GM19023 (cell line): ENCODE measurements around the gene SRRM4.

Experiments
- ATAC-seq: cut with Tn5 transposase; IDR thresholded peaks from one replicate; pipeline ENCODE4 v1.9.1; 2021; ENCODE audit warnings: mild to moderate bottlenecking, moderate library complexity; ENCODE audit not compliant: unreplicated experiment

The SRRM4 gene

DNA sequence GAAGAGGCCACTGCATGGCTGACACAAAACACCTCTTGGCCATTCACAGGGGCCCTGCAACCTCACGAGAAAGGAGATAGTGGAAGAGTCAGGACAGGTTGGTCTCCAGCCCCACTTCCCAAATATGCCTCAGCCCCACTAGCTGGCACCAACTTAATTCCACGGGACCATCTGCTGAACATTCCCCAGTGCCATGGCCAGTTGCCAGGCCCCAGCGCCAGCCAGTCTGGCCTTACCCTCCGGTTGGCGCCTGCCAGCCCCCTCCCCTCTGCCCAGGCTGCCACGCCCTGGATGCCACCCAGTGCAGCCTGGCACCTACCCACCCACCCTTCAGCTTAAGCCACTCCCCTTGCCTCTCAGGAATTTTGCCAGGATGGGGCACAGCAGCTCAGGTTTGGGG is 176.2 kb downstream of the SRRM4 start:
- no peak for ATAC-seq

DNA sequence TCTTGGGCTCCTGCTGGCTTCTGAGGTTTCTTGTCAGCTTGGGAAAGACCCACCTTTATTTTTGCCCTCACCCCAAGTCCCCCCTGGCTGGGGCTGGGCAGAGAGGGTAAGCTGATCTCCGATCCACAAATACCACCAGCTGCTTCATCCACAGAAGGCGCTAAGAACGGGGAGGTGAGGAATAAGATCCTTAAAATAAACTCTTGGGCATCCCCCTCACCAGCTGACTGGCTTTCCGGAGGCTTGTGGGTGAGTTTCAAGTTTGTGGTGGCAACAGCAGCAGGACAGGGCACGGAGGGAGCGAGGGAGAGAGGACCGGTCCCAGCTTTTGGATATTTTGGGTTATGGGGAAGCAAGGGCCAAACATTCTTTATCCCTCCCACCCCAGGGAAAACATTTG is 176.6 kb downstream of the SRRM4 start:
- no peak for ATAC-seq

- ATAC-seq = no peak
These were observed 177.1 kb downstream of the SRRM4 start for GRCh38 chr12:119158402-119158801.

GRCh38 chr12:119159844-119160243 is 178.5 kb downstream of the SRRM4 start:
- no peak for ATAC-seq

- ATAC-seq = no peak
These were observed 186.6 kb downstream of the SRRM4 start for GRCh38 chr12:119167902-119168301.

DNA sequence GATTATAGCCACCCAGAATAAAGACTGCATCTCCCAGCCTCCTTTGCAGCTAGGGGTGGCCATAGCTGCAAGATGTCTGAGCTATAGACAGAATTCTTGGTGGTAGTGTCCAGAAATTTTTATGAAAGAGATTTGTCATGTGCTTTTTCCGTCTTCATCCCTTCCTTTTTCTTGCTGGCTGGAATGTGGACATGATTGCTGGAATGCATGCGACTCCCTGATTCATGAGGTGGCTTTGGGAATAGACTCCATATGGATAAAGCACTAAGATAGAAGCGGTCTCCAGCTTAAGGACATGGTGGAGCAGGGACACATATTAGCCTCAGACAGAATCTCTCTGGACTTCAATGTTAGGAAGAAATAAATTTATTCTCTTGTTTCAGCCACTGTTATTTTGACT is 187.4 kb downstream of the SRRM4 start:
- no peak for ATAC-seq

DNA sequence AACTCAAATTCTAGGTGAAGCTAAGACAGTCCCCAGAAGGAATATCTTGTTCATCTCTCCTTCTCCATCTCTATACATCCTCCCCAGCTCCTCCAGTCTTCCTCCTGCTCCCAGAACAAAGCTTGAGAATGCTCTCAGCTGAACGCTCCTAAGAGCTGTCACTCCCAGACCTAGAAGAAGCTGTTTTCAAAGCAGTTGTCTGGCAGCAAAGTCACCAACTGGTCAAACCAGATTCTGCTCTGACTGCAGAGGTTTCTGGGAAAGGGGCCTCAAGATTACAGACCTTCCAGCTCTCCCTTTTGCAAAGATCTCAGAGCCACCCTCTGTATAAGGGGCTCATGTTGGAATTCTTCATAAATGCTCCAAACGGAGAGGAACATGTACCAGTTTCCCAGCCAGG is 187.8 kb downstream of the SRRM4 start:
- no peak for ATAC-seq

- no peak for ATAC-seq
These were observed 189.9 kb downstream of the SRRM4 start for GRCh38 chr12:119171291-119171690.

DNA sequence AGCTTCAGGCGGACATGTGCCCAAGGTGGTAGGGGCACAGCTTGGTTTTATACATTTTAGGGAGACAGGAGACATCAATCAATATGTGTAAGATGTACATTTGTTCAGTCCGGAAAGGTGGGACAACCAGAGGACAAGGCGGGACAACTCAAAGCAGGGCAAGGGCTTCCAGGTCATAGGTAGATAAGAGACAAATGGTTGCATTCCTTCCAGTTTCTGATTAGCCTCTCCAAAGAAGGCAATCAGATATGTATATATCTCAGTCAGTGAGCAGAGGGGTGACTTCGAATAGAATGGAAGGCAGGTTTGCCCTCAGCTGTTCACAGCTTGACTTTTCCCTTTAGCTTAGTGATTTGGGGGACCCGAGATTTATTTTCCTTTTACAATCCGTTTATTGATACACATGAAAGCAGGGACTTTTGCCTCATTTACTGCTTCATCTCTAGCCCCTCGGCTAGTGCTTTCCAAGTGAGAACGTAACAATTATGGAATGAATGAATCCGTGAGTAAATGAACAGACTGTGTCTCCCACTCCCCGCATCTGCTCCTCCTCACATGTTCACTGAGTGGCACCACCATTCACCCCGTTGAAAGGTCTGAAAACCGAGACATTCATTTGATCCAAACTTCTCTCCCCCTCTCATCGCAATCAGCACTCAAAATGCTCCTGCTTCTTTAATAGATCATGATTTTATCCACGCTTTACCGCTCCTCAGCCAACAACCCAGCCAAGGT is 190.5 kb downstream of the SRRM4 start:
- no peak for ATAC-seq

GRCh38 chr12:119175081-119175480 is 193.7 kb downstream of the SRRM4 start:
- ATAC-seq = no peak

- ATAC-seq = no peak
These were observed 195.1 kb downstream of the SRRM4 start for GRCh38 chr12:119176267-119177055.

DNA sequence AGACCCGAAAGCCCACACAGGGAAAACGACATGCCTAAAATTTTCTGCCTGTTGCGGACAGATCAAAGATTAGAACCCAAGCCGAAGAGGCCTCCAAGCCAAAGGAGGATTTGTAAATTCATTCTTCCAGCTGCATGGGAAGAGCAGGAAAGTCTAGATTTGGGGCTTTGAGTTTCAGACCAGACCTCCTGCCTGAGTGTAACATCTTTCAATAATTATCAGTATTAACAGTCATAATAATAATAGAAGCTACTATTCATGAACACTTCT is 195.7 kb downstream of the SRRM4 start:
- ATAC-seq = no peak

GRCh38 chr12:119177724-119178380 is 196.5 kb downstream of the SRRM4 start:
- no peak for ATAC-seq

- no peak for ATAC-seq
These were observed 197.4 kb downstream of the SRRM4 start, which contains the start of gene HSPB8 for GRCh38 chr12:119178544-119179334. Gene HSPB8, plus strand, starts transcription at chr12:119178931. Its CDS starts 382 bp downstream, at chr12:119179313.

- no peak for ATAC-seq
These were observed 198.1 kb downstream of the SRRM4 start for GRCh38 chr12:119179335-119180021.

- no peak for ATAC-seq
These were observed 199.2 kb downstream of the SRRM4 start for GRCh38 chr12:119180380-119181040.

GRCh38 chr12:119181202-119181601 is 199.9 kb downstream of the SRRM4 start:
- no peak for ATAC-seq

DNA sequence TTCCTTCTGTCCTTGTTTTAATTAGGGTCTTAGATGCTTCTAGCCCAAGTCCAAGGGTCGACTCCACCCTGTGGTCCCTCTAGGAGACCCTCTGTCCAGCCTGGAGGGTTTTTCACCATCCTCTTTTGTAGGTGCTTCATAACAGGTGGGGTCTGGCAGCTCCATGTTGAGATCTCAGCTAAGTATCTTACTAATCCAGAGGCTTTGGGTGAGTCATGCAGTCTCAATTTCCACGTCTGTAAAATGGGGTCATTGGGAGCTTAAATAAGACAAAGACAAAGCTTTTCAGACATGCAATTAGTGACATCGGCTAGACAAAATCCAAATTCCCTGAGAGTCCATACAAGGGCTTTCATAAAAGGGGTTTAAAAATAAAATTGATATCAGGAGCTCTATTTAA is 200.6 kb downstream of the SRRM4 start:
- ATAC-seq = no peak

DNA sequence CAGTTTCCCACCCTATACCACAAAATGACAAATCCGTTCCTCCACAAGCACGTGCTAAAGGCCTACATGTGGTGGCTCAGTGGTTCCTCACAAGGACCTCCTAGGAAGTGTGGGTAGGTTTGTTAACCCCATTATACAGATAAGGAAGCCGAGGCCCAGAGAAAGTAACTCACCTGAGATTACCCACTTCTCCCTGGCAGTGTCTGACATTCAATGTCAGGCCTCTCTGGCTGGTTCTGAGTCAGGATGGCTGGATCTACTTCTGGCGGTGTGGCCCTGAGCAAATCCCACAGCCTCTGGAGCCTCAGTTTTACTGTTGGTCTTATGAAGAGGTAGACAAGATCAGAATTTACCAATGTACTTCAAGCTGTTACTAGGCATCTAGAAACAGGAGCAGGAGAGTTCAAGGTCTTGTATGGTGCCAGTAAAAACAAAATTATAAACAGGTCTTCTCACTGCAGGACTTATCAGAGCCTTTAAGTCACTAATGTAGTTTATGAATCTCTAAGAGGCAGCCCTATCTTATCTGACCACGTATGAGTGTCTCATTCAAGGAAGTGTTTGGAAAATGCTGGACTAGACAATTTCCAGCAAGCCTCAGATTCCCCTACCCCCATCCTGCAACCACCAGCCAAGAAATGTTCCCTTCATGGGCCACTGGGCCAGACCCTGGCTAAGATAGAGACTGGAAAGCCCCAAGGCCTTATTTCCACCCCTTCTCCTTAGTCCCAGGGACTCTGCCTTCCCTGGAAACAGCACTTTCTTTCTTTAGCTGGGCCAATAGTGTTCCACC is 201.6 kb downstream of the SRRM4 start:
- no peak for ATAC-seq
